C4-2B (cell line): Measurements from ENCODE around the gene EOGT.

ENCODE experiments used
- H3K27ac ChIP-seq: fragments of 450-650 bp; 2 replicates; pipeline ENCODE4 v1.5.1; 2017
- ZFX ChIP-seq: fragments of 450-650 bp; IDR thresholded peaks from 2 replicates; pipeline ENCODE4 v1.6.1; 2017
- TF ChIP-seq, protein P1 (sequence below): fragments of 450-650 bp; conservative IDR thresholded peaks from 2 replicates; pipeline ENCODE4 v1.5.1; 2017; ENCODE audit warnings: mild to moderate bottlenecking

Gene EOGT

DNA sequence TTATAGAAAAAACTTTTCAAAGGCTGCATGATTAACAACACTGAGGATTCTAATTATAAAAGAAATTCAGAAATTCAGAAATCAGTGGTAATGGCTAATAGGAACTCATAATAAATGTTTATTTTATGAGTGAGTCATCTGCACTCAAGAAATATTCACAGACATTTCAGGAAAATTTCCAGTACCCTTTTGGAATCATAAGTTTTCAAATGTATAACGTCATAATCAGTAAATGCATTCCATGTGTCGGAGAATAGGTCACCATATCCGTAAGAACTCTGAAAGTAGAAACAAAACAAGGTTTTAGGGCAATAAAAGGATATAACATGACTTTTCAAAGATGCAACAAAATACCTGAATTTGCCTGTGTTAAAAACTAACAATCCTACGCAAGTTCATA, 24.7 kb downstream of the EOGT start:
- H3K27ac ChIP-seq: no peak overlapping the region
- TF ChIP-seq, protein P1, sequence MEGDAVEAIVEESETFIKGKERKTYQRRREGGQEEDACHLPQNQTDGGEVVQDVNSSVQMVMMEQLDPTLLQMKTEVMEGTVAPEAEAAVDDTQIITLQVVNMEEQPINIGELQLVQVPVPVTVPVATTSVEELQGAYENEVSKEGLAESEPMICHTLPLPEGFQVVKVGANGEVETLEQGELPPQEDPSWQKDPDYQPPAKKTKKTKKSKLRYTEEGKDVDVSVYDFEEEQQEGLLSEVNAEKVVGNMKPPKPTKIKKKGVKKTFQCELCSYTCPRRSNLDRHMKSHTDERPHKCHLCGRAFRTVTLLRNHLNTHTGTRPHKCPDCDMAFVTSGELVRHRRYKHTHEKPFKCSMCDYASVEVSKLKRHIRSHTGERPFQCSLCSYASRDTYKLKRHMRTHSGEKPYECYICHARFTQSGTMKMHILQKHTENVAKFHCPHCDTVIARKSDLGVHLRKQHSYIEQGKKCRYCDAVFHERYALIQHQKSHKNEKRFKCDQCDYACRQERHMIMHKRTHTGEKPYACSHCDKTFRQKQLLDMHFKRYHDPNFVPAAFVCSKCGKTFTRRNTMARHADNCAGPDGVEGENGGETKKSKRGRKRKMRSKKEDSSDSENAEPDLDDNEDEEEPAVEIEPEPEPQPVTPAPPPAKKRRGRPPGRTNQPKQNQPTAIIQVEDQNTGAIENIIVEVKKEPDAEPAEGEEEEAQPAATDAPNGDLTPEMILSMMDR: no peak
- TF ChIP-seq ZFX: no peak

DNA sequence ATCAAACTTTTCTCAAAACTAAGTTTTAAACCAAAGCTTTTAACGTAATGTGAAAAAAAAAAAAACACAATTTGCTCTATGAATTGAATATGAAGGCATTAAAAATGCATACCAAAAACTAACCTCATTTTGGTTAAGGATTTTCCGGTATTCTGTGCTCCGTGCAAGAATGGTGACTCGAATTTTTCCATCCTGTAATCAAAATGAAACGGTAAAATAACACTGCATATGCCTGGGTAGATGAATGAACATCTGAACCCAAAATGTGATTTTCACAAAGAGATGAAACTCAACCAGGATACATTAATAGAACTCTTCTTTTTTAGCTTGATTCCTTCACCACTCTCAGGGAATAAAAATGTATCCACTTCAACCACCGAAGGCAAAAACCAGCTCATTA, 26.2 kb downstream of the EOGT start:
- H3K27ac ChIP-seq: no peak overlapping the region
- TF ChIP-seq, protein P1: no peak
- TF ChIP-seq ZFX: no peak

DNA sequence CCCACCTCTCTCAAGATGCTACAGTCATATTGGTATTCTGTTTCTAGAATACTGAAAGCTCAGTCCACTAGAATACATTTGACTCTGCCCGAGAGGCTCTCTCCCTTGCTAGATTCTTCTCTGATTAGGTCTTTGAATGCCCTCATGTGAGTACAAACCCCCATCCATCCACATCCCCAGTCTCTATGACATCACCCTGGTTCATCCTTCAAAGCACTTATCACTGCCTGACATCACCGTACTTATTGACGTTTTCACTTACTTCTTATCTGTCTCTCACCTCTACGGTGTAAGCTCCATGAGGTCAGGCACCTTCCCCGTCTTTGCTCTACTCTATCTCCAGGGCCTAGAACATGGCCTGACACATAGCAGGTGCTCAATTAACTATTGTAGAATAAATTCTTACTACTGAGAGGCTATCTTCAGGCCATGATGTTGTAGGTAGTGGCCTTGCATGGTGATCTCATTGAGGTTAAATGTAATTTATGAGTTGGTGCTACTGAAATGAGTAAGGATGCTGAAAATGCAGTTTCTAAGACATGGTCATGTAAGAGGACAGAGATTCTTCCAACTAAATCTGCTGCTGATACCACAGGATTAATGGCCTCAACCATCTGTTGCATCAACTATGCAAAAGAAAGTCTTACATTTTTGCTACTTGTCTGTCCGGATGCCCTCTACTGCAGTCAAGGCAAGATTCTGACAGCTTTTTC, 26.8 kb downstream of the EOGT start:
- TF ChIP-seq ZFX: no peak
- TF ChIP-seq, protein P1: no peak
- H3K27ac ChIP-seq: no peak overlapping the region

DNA sequence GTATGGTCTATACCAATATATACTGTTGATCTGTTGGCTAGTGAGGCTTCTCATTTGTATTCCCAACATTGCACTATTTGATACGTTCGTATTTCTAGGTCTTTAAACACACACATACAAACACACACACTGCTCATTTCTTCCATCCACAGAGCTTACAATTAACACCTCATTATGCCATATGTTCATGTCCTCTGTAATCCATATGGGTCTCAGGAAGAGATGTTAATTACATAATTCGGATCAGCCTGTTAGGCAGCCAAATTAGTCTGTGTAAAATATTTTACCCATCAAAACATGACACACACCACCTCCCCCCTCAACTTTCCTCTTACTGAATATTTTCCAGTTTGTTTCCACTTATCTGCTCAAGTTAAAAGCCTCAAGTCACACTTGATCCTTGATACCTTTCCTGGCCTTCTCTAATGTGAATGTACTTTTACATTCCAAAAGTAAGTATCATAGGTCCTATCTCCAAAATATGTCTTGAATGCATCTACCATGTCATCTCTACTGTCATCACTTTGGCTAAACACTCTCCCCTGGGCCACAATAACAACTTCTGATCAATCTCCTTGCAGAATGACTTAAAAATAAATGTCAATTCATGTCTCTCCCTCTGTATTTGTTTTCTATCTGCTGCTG, 28.2 kb downstream of the EOGT start:
- no peak for TF ChIP-seq ZFX
- TF ChIP-seq, protein P1: no peak

DNA sequence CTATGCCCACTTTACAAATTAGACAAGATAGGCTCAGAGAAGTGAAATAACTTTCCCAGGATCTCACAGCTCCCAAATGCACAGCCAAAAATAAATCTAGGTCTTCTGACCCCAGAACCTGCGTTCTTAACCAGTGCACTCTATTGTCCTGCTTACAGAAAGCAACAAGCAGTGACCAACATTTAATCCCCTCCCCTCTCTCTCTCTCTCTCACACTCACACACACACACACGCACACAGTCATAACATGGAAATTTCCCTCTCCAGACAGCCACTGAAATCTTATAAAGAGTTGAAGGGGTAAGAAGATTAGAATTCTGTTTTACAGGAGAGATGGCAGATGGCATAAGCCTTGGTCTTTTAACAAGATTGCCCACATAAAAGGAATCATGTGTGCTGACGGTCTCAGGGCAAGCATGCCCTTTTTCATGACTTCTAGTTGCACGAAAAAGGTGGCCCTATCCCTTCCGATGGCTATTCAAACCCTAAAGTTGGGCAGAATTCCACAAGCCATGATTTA, 29.4 kb downstream of the EOGT start:
- no peak overlapping the region for H3K27ac ChIP-seq
- TF ChIP-seq ZFX: no peak
- TF ChIP-seq, protein P1: no peak

More for the DNA sequence above, 28.2 kb downstream of the EOGT start:
- no peak overlapping the region for H3K27ac ChIP-seq

DNA sequence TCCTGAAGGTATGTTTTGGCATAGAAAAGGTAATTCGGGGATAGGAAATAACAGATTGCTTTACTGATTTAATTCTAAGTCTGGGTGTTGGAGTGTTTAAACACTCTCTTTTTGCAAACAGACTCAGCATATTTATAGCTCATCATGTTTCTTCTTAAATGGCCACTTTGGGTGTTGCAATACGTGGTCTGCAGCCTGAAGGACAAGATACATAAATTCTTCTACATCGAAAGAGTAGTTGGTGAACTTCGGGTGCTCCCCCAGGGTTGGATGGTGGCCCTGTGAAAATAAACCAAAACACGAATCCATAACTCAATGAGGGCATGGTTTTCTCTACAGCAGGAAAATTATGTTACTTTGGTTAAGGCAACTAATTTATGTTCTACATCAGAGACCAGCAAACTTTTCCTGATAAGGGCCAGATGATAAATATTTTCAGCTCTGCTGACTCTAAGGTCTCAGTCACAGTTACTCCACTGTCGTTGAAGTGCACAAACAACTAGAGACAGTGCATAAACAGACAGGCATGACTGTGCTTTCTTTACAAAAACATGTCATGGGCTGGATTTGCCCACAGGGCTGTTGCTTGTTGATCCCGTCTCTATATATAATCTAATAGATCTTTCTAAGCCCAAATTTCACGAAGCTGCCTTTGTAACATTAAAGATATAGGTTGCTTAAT, 35.9 kb downstream of the EOGT start:
- no peak overlapping the region for H3K27ac ChIP-seq
- no peak for TF ChIP-seq ZFX
- TF ChIP-seq, protein P1: no peak

DNA sequence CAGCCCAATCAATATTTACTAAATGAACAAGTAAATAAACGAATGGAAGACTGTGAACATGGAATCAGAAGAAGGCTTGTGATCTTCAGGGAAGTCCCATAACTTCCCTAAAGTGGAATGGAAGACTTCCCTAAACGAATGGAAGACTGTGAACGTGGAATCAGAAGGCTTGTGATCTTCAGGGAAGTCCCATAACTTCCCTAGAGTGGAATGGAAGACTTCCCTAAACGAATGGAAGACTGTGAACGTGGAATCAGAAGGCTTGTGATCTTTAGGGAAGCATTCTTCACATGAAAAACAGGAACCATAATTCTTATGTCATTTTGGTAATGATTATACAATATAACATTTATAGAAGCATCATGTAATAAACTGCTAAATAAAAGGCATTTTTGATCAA, 38.8 kb downstream of the EOGT start:
- TF ChIP-seq, protein P1: no peak
- no peak for TF ChIP-seq ZFX

More for the DNA sequence above, 38.8 kb downstream of the EOGT start:
- no peak overlapping the region for H3K27ac ChIP-seq
